ENCODE measurements around the gene FAM241B. TPM values are rescaled to one million over a fixed set of nuclear protein-coding genes. Genes with fewer than 3 reads are reported as not detected.

The FAM241B gene
- total and polyA plus RNA-seq, 10 of the 15 experiments (the other 5 are each of a cell fraction or from before 2014, with no cell fraction given): 0.09 to 0.99 (median 0.24) TPM

GRCh38 chr10:69612760-69613159, 17.3 kb upstream of the FAM241B start (continued):
- TF ChIP-seq, protein P1, sequence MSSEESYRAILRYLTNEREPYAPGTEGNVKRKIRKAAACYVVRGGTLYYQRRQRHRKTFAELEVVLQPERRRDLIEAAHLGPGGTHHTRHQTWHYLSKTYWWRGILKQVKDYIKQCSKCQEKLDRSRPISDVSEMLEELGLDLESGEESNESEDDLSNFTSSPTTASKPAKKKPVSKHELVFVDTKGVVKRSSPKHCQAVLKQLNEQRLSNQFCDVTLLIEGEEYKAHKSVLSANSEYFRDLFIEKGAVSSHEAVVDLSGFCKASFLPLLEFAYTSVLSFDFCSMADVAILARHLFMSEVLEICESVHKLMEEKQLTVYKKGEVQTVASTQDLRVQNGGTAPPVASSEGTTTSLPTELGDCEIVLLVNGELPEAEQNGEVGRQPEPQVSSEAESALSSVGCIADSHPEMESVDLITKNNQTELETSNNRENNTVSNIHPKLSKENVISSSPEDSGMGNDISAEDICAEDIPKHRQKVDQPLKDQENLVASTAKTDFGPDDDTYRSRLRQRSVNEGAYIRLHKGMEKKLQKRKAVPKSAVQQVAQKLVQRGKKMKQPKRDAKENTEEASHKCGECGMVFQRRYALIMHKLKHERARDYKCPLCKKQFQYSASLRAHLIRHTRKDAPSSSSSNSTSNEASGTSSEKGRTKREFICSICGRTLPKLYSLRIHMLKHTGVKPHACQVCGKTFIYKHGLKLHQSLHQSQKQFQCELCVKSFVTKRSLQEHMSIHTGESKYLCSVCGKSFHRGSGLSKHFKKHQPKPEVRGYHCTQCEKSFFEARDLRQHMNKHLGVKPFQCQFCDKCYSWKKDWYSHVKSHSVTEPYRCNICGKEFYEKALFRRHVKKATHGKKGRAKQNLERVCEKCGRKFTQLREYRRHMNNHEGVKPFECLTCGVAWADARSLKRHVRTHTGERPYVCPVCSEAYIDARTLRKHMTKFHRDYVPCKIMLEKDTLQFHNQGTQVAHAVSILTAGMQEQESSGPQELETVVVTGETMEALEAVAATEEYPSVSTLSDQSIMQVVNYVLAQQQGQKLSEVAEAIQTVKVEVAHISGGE (CRISPR knock-in tag; IDR thresholded peaks at IDR 0.05): no peak

- ChIA-PET RAD21 (ENCODE audit: unreplicated experiment) (no interaction called here), CTCF (interaction anchor here (1.1 to 1.7 kb wide), 4 partner anchors 13 to 98 kb away, joined by 3 to 4 read pairs (median 4); no protein-coding TSS in a partner anchor), POLR2A (no interaction called here), SMC1A (ENCODE audit: uncharacterized antibody, unreplicated experiment) (interaction anchor here (1.0 to 1.3 kb wide), 2 partner anchors 17 to 30 kb away, joined by 3 to 4 read pairs; no protein-coding TSS in a partner anchor)
- Histone ChIP-seq H3K4me1 (ENCODE audit: control insufficient read depth, insufficient read depth, low read length) (no peaks in the 10 kb centered on the region), H3K27me3 (replicated peaks in 1 of 2; ENCODE audit: control insufficient read depth in 2 of 2, insufficient read depth in 2 of 2, low read length in 1 of 2) (no peaks in the 10 kb centered on the region), H3K27ac (ENCODE audit: control insufficient read depth, insufficient read depth) (no peak overlapping the region), H3K9ac (ENCODE audit: control insufficient read depth, insufficient read depth, low read length) (no peak overlapping the region), H3K36me3 (ENCODE audit: control insufficient read depth in 2 of 2, insufficient read depth in 2 of 2, low read length in 1 of 2) (no peaks in the 10 kb centered on the region), H3K4me3 (no peak overlapping the region), H3K9me3 (replicated peaks; ENCODE audit: control insufficient read depth, insufficient read depth, low read length) (peaks cover 1% of the 10 kb centered on the region; the same call in 1 of the 3 replicates), H2AFZ (ENCODE audit: control insufficient read depth, low read depth, low read length) (no peak overlapping the region), H3K79me2 (ENCODE audit: control insufficient read depth, insufficient read depth, low read length) (no peaks in the 10 kb centered on the region), H4K20me1 (ENCODE audit: control insufficient read depth, insufficient read depth) (no peaks in the 10 kb centered on the region), H3K4me2 (ENCODE audit: control insufficient read depth, insufficient read depth) (no peak overlapping the region)
- intact Hi-C loops (cut with micrococcal nuclease; ENCODE audit: unreplicated experiment): no loop called here
- no peak for FAIRE-seq
- TF ChIP-seq PAX5 (IDR thresholded peaks at IDR 0.05; ENCODE audit: borderline replicate concordance, low read depth, low read length) (peak; percentile 30; the same call in 1 of the 2 replicates), SRF (IDR thresholded peaks at IDR 0.05; ENCODE audit: low read depth in 2 of 2, low read length in 2 of 2) (no peak)
- WGBS (ENCODE audit: insufficient coverage, insufficient replicate concordance, low lambda C conversion rate, missing lambda C conversion rate): 37% methylated on average over 1 of the region's 1 CpG
- no peak for ATAC-seq
- peak; percentile 5 for DNase-seq (ENCODE audit: low read depth, low spot score)
- in situ Hi-C loops (cut with MboI): no loop called here
- BruUV-seq (replicated peaks): no TSS peak
These were observed 15.9 kb upstream of the FAM241B start for GRCh38 chr10:69614130-69614529.

All from GM12878 (cell line).